SU-DHL-6 (cell line): ENCODE results near the gene KIAA1210.

Experiments used
- H2AFZ ChIP-seq: fragments of 200-600 bp; sonication (generic); 2 replicates; pipeline ENCODE4 v1.6.1; 2014; ENCODE audit warnings: low read depth, mild to moderate bottlenecking, moderate library complexity, mixed read lengths, antibody characterized with exemption, low read length; ENCODE audit not compliant: severe bottlenecking
- H3F3A ChIP-seq: fragments of 200-600 bp; shearing (Covaris generic); 2 replicates; pipeline ENCODE4 v1.6.0; 2016; ENCODE audit warnings: antibody characterized with exemption, mild to moderate bottlenecking; ENCODE audit not compliant: insufficient read depth
- H3K27ac ChIP-seq: fragments of 200-600 bp; sonication (generic); 2 replicates; pipeline ENCODE4 v1.5.1; 2016; ENCODE audit warnings: low read depth, mild to moderate bottlenecking, low read length, moderate library complexity, mixed read lengths
- H3K27me3 ChIP-seq: fragments of 200-600 bp; sonication (generic), shearing (Covaris generic); 2 replicates; pipeline ENCODE4 v1.6.0; 2014; ENCODE audit warnings: mild to moderate bottlenecking, low read length
- H3K36me3 ChIP-seq: fragments of 200-600 bp; sonication (generic); 2 replicates; pipeline ENCODE4 v1.6.1; 2014; ENCODE audit warnings: mild to moderate bottlenecking, low read length, mixed read lengths
- H3K4me2 ChIP-seq: fragments of 300-600, 200-600 bp; shearing (Covaris generic), sonication (generic); 2 replicates; pipeline ENCODE4 v1.6.0; 2014; ENCODE audit warnings: low read length, low read depth, mild to moderate bottlenecking; ENCODE audit not compliant: poor library complexity, severe bottlenecking
- H3K4me3 ChIP-seq: fragments of 200-600 bp; sonication (generic); 2 replicates; pipeline ENCODE4 v1.5.1; 2014; ENCODE audit warnings: antibody characterized with exemption, low read length, mild to moderate bottlenecking, mixed read lengths; ENCODE audit not compliant: insufficient read depth, poor library complexity, severe bottlenecking
- H3K79me2 ChIP-seq: fragments of 200-600 bp; sonication (generic); 2 replicates; pipeline ENCODE4 v1.6.1; 2014; ENCODE audit warnings: mild to moderate bottlenecking, low read length, moderate library complexity; ENCODE audit not compliant: insufficient read depth
- H3K9ac ChIP-seq: fragments of 200-600 bp; sonication (generic); 2 replicates; pipeline ENCODE4 v1.7.0; 2014; ENCODE audit warnings: mild to moderate bottlenecking, low read length
- H3K9me2 ChIP-seq: fragments of 200-600 bp; sonication (generic); replicated peaks from 2 replicates; pipeline ENCODE4 v1.6.1; 2014; ENCODE audit warnings: low read length; ENCODE audit not compliant: insufficient read depth
- H3K9me3 ChIP-seq: fragments of 200-600 bp; sonication (generic); 2 replicates; pipeline ENCODE4 v1.6.1; 2014; ENCODE audit warnings: low read length, mixed read lengths; ENCODE audit not compliant: insufficient read depth
- H4K20me1 ChIP-seq: fragments of 200-600 bp; sonication (generic); 2 replicates; pipeline ENCODE4 v1.6.1; 2014; ENCODE audit warnings: low read depth, mild to moderate bottlenecking, antibody characterized with exemption, low read length, moderate library complexity, mixed read lengths
- EZH2phosphoT487 ChIP-seq: fragments of 200-600 bp; sonication (generic), shearing (Covaris generic); conservative IDR thresholded peaks from 2 replicates; pipeline ENCODE4 v1.6.1; 2018; ENCODE audit warnings: mild to moderate bottlenecking, antibody characterized with exemption, low read length, moderate library complexity, mixed read lengths
- TF ChIP-seq, protein P1 (sequence below): fragments of 200-600 bp; sonication (generic); IDR thresholded peaks from one replicate; pipeline ENCODE4 v1.5.1; 2017; ENCODE audit warnings: antibody characterized with exemption, mild to moderate bottlenecking, low read length, moderate library complexity; ENCODE audit not compliant: insufficient read depth, poor library complexity, severe bottlenecking

KIAA1210 gene

GRCh38 chrX:119132316-119132715 is 4.7 kb upstream of the KIAA1210 start:
- Histone ChIP-seq H3K36me3 (no peaks in the 10 kb centered on the region), H3K27ac (no peak overlapping the region), H3K9me2 (no peaks in the 10 kb centered on the region), H3K4me3 (no peak overlapping the region), H3K27me3 (no peaks in the 10 kb centered on the region), H2AFZ (no peak overlapping the region), H3K9ac (no peak overlapping the region), H4K20me1 (no peaks in the 10 kb centered on the region), H3K79me2 (no peaks in the 10 kb centered on the region), H3K9me3 (no peaks in the 10 kb centered on the region), H3F3A (no peaks in the 10 kb centered on the region), H3K4me2 (no peak overlapping the region)
- TF ChIP-seq EZH2phosphoT487 = no peak
- TF ChIP-seq, protein P1, sequence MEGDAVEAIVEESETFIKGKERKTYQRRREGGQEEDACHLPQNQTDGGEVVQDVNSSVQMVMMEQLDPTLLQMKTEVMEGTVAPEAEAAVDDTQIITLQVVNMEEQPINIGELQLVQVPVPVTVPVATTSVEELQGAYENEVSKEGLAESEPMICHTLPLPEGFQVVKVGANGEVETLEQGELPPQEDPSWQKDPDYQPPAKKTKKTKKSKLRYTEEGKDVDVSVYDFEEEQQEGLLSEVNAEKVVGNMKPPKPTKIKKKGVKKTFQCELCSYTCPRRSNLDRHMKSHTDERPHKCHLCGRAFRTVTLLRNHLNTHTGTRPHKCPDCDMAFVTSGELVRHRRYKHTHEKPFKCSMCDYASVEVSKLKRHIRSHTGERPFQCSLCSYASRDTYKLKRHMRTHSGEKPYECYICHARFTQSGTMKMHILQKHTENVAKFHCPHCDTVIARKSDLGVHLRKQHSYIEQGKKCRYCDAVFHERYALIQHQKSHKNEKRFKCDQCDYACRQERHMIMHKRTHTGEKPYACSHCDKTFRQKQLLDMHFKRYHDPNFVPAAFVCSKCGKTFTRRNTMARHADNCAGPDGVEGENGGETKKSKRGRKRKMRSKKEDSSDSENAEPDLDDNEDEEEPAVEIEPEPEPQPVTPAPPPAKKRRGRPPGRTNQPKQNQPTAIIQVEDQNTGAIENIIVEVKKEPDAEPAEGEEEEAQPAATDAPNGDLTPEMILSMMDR = no peak

DNA sequence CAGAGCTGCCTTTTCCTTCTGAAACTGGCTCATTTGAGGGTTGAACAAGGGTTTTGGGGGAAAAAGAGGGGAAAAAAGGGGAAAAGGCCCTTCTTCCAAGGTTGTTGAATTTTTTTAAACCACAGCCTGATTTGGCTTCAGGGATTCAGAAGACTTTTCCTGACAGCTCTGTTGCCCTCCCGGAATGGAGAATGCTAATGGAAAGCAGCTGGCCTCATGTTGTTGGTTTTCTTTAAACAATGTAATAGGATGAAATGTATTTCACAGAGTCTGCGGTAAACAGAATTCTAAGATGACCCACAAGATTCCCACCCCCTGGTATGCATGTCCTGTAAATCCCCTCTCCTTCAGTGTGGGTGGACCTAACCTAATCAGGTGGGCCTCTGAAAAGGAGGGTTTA is 3.3 kb upstream of the KIAA1210 start:
- H3K9ac ChIP-seq = no peak overlapping the region
- no peak for TF ChIP-seq EZH2phosphoT487
- TF ChIP-seq, protein P1 = no peak
- no peak overlapping the region for H3K27ac ChIP-seq
- no peaks in the 10 kb centered on the region for H3K27me3 ChIP-seq
- no peaks in the 10 kb centered on the region for H3K9me2 ChIP-seq
- no peaks in the 10 kb centered on the region for H3K36me3 ChIP-seq
- H3K4me3 ChIP-seq = no peak overlapping the region
- H3F3A ChIP-seq = no peaks in the 10 kb centered on the region
- H3K9me3 ChIP-seq = no peaks in the 10 kb centered on the region
- no peaks in the 10 kb centered on the region for H3K79me2 ChIP-seq
- H3K4me2 ChIP-seq = no peak overlapping the region
- no peaks in the 10 kb centered on the region for H4K20me1 ChIP-seq
- H2AFZ ChIP-seq = no peak overlapping the region

DNA sequence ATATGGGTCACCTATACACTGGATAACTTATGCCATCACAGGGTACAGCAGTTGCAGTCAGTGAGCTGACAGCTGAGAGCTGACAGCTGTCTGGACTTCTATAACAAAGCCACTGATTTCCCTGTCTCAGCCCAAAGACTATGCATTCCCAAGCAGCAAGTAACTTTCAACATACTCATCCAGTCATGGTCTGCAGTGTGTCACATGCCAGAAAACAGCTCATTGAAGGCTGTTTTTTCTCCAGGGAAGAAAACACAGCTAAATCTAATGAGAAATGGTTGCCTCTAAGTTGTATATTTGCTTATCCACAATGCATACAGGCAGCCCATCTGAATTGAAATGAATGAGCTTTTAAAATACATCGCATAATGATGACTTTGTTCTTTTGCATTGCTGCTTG is 6.3 kb downstream of the KIAA1210 start:
- H3K9me2 ChIP-seq = no peaks in the 10 kb centered on the region
- H2AFZ ChIP-seq = no peak overlapping the region
- no peaks in the 10 kb centered on the region for H3K79me2 ChIP-seq
- TF ChIP-seq, protein P1 = no peak
- no peak for TF ChIP-seq EZH2phosphoT487
- no peaks in the 10 kb centered on the region for H3K36me3 ChIP-seq
- H3F3A ChIP-seq = no peaks in the 10 kb centered on the region
- no peaks in the 10 kb centered on the region for H4K20me1 ChIP-seq
- H3K27ac ChIP-seq = no peak overlapping the region
- H3K9me3 ChIP-seq = no peaks in the 10 kb centered on the region
- no peak overlapping the region for H3K4me3 ChIP-seq
- no peak overlapping the region for H3K4me2 ChIP-seq
- H3K27me3 ChIP-seq = no peaks in the 10 kb centered on the region
- no peak overlapping the region for H3K9ac ChIP-seq
